Measurements from ENCODE around the gene ROBO4.

The ROBO4 gene

DNA sequence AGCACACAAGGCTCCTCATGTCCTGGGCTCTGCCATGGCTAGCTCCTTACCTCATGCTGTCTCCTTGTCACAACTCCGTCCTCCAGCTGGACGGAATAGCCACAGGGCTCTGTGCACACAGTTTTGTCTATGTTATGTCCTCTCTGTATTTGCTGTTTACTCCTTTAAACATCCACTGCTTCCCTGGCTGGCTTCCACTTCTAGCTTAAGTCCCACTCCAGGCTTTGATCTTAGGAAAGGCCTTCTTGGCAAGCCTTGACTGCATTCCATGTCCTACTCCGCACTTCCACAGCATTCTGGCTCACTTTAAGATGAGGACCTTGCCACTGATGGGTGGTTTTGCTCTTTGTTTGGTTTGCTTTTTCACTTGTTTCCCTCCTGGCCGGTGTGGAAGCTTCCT is 55.4 kb downstream of the ROBO4 start:
- TF ChIP-seq, protein P1, sequence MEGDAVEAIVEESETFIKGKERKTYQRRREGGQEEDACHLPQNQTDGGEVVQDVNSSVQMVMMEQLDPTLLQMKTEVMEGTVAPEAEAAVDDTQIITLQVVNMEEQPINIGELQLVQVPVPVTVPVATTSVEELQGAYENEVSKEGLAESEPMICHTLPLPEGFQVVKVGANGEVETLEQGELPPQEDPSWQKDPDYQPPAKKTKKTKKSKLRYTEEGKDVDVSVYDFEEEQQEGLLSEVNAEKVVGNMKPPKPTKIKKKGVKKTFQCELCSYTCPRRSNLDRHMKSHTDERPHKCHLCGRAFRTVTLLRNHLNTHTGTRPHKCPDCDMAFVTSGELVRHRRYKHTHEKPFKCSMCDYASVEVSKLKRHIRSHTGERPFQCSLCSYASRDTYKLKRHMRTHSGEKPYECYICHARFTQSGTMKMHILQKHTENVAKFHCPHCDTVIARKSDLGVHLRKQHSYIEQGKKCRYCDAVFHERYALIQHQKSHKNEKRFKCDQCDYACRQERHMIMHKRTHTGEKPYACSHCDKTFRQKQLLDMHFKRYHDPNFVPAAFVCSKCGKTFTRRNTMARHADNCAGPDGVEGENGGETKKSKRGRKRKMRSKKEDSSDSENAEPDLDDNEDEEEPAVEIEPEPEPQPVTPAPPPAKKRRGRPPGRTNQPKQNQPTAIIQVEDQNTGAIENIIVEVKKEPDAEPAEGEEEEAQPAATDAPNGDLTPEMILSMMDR (IDR thresholded peaks at IDR 0.05; ENCODE audit: low read depth, low read length) = no peak
- no peak for TF ChIP-seq EZH2phosphoT487 (IDR thresholded peaks at IDR 0.05; ENCODE audit: low read depth)
- Histone ChIP-seq H3K9me3 (ENCODE audit: insufficient read depth, low read length) (no peaks in the 10 kb centered on the region), H4K20me1 (ENCODE audit: insufficient read depth, low read length) (no peaks in the 10 kb centered on the region), H3K27ac (ENCODE audit: low read length) (no peak overlapping the region), H3K79me2 (ENCODE audit: low read length) (no peaks in the 10 kb centered on the region), H3K9ac (ENCODE audit: low read length) (no peak overlapping the region), H3K4me1 (ENCODE audit: low read length) (peaks cover 5% of the 10 kb centered on the region), H3K4me2 (ENCODE audit: low read length) (no peak overlapping the region), H3K36me3 (replicated peaks; ENCODE audit: low read depth, low read length) (no peaks in the 10 kb centered on the region), H3K4me3 (ENCODE audit: low read length) (no peak overlapping the region), H3K27me3 (ENCODE audit: low read depth, low read length) (peaks cover 50% of the 10 kb centered on the region), H2AFZ (ENCODE audit: low read depth, low read length) (no peak overlapping the region)

DNA sequence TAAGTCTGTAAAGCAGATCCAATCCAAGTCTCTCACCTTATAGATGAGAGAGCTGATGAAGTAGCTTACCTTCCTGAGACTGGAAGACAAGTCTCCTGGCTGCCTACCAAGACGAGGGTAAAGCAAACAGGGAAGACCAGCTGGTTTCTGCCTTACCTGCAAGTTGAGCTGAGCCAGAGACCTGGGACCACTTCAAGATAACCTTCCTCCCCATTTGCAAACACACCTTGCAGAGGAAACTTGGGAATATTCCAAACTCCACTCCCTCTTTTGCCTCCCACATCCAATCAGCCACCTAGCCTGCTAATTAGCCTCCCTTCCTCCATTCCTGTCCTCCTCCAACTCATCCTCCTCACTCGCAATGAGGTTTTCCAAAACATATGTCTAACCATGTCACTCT is 55.8 kb downstream of the ROBO4 start:
- H3K36me3 ChIP-seq (replicated peaks; ENCODE audit: low read depth, low read length) = no peaks in the 10 kb centered on the region
- no peaks in the 10 kb centered on the region for H3K9me3 ChIP-seq (ENCODE audit: insufficient read depth, low read length)
- H3K27ac ChIP-seq (ENCODE audit: low read length) = no peak overlapping the region
- no peak overlapping the region for H2AFZ ChIP-seq (ENCODE audit: low read depth, low read length)
- H3K4me3 ChIP-seq (ENCODE audit: low read length) = no peak overlapping the region
- H3K27me3 ChIP-seq (ENCODE audit: low read depth, low read length) = peaks cover 50% of the 10 kb centered on the region
- no peaks in the 10 kb centered on the region for H4K20me1 ChIP-seq (ENCODE audit: insufficient read depth, low read length)
- no peaks in the 10 kb centered on the region for H3K79me2 ChIP-seq (ENCODE audit: low read length)
- H3K4me2 ChIP-seq (ENCODE audit: low read length) = no peak overlapping the region
- H3K4me1 ChIP-seq (ENCODE audit: low read length) = peaks cover 5% of the 10 kb centered on the region; the same call in 1 of the 2 replicates
- H3K9ac ChIP-seq (ENCODE audit: low read length) = no peak overlapping the region
- TF ChIP-seq EZH2phosphoT487 (IDR thresholded peaks at IDR 0.05; ENCODE audit: low read depth) = no peak
- TF ChIP-seq, protein P1 (IDR thresholded peaks at IDR 0.05; ENCODE audit: low read depth, low read length) = no peak

DNA sequence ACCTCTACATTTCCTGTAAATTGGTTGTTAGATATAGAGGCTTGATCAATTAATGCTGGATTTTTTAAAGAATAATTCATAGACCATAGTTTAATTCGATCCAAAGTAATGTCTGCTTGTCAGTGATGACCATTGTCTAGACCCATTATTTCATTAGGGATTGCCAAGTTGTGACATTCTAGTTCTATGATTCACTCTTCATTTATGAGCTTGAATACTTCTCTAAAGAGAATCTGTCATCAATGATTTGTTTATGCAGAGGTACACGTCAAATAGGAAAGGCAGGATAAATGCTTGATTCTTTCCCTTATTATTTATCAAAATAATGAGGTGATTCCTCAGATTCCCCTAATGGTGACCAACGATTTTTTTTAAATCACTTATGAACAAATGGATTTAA is 56.5 kb downstream of the ROBO4 start:
- Histone ChIP-seq H3K79me2 (ENCODE audit: low read length) (no peaks in the 10 kb centered on the region), H2AFZ (ENCODE audit: low read depth, low read length) (no peak overlapping the region), H3K4me3 (ENCODE audit: low read length) (no peak overlapping the region), H3K4me1 (ENCODE audit: low read length) (peaks cover 7% of the 10 kb centered on the region; the same call in 1 of the 2 replicates), H3K27ac (ENCODE audit: low read length) (no peak overlapping the region), H3K36me3 (replicated peaks; ENCODE audit: low read depth, low read length) (no peaks in the 10 kb centered on the region), H3K27me3 (ENCODE audit: low read depth, low read length) (peaks cover 43% of the 10 kb centered on the region), H4K20me1 (ENCODE audit: insufficient read depth, low read length) (no peaks in the 10 kb centered on the region), H3K4me2 (ENCODE audit: low read length) (no peak overlapping the region), H3K9ac (ENCODE audit: low read length) (no peak overlapping the region), H3K9me3 (ENCODE audit: insufficient read depth, low read length) (no peaks in the 10 kb centered on the region)
- TF ChIP-seq EZH2phosphoT487 (IDR thresholded peaks at IDR 0.05; ENCODE audit: low read depth) = no peak
- TF ChIP-seq, protein P1 (IDR thresholded peaks at IDR 0.05; ENCODE audit: low read depth, low read length) = no peak

DNA sequence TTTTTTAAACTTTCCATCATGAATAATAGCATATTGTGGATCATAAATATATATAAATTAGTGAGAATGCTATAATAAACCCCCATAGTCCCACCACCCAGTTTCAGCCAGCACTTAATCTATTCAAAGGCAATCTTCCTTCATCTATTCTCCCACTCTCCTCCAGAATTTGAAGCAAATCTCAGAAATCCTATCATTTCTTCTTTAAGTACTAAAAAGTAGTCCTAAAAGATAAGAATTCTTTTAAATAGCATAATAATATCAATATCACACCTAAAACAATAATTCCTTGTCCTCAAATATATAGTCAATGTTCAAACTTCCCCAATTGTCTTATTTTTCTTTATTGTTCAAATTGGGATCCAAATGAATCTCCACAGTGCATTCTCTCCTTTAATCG is 57.0 kb downstream of the ROBO4 start:
- TF ChIP-seq, protein P1 (IDR thresholded peaks at IDR 0.05; ENCODE audit: low read depth, low read length) = no peak
- TF ChIP-seq EZH2phosphoT487 (IDR thresholded peaks at IDR 0.05; ENCODE audit: low read depth) = no peak
- H4K20me1 ChIP-seq (ENCODE audit: insufficient read depth, low read length) = no peaks in the 10 kb centered on the region
- no peaks in the 10 kb centered on the region for H3K9me3 ChIP-seq (ENCODE audit: insufficient read depth, low read length)
- H3K79me2 ChIP-seq (ENCODE audit: low read length) = no peaks in the 10 kb centered on the region
- H3K4me1 ChIP-seq (ENCODE audit: low read length) = peaks cover 9% of the 10 kb centered on the region; the same call in 1 of the 2 replicates
- H2AFZ ChIP-seq (ENCODE audit: low read depth, low read length) = no peak overlapping the region
- no peak overlapping the region for H3K27ac ChIP-seq (ENCODE audit: low read length)
- H3K27me3 ChIP-seq (ENCODE audit: low read depth, low read length) = peaks cover 38% of the 10 kb centered on the region
- no peak overlapping the region for H3K9ac ChIP-seq (ENCODE audit: low read length)
- H3K36me3 ChIP-seq (replicated peaks; ENCODE audit: low read depth, low read length) = no peaks in the 10 kb centered on the region
- no peak overlapping the region for H3K4me3 ChIP-seq (ENCODE audit: low read length)
- no peak overlapping the region for H3K4me2 ChIP-seq (ENCODE audit: low read length)
